ENCODE data around the gene CADM1. TPM values are rescaled to one million over a fixed set of nuclear protein-coding genes. Genes with fewer than 3 reads are reported as not detected.

Gene CADM1
- total RNA-seq, 2 donors from 2014 or later = 0.61 to 1.3 TPM

GRCh38 chr11:115155320-115155719 is 348.9 kb downstream of the CADM1 start:
- Mint-ChIP-seq H3K27ac (no peak overlapping the region), H3K4me1 (no peaks in the 10 kb centered on the region), H3K9me3 (peaks cover 6% of the 10 kb centered on the region), H3K36me3 (ENCODE audit: low read depth) (no peaks in the 10 kb centered on the region), H3K4me3 (no peak overlapping the region), H3K27me3 (peaks cover 7% of the 10 kb centered on the region)
- no peak for ATAC-seq (replicated peaks)

GRCh38 chr11:115154355-115154736 is 349.9 kb downstream of the CADM1 start:
- H3K27ac Mint-ChIP-seq = no peak overlapping the region
- ATAC-seq (replicated peaks) = no peak
- no peak overlapping the region for H3K4me3 Mint-ChIP-seq
- H3K4me1 Mint-ChIP-seq = no peaks in the 10 kb centered on the region
- H3K9me3 Mint-ChIP-seq = peaks cover 6% of the 10 kb centered on the region
- H3K27me3 Mint-ChIP-seq = peaks cover 7% of the 10 kb centered on the region
- no peaks in the 10 kb centered on the region for H3K36me3 Mint-ChIP-seq (ENCODE audit: low read depth)

- H3K4me1 Mint-ChIP-seq = no peaks in the 10 kb centered on the region
- no peak for ATAC-seq (replicated peaks)
- no peaks in the 10 kb centered on the region for H3K36me3 Mint-ChIP-seq (ENCODE audit: low read depth)
- peaks cover 4% of the 10 kb centered on the region for H3K27me3 Mint-ChIP-seq
- no peak overlapping the region for H3K27ac Mint-ChIP-seq
- no peak overlapping the region for H3K4me3 Mint-ChIP-seq
- peaks cover 6% of the 10 kb centered on the region for H3K9me3 Mint-ChIP-seq
Observed at GRCh38 chr11:115153731-115154354, 350.4 kb downstream of the CADM1 start.

- Mint-ChIP-seq H3K27me3 (no peaks in the 10 kb centered on the region), H3K9me3 (peaks cover 6% of the 10 kb centered on the region), H3K36me3 (ENCODE audit: low read depth) (no peaks in the 10 kb centered on the region), H3K4me1 (no peaks in the 10 kb centered on the region), H3K4me3 (no peak overlapping the region), H3K27ac (no peak overlapping the region)
- no peak for ATAC-seq (replicated peaks)
Observed at GRCh38 chr11:115153135-115153534, 351.1 kb downstream of the CADM1 start.

- peaks cover 5% of the 10 kb centered on the region for H3K27me3 Mint-ChIP-seq
Observed at GRCh38 chr11:115151010-115151409, 353.2 kb downstream of the CADM1 start.

GRCh38 chr11:115148691-115149090 is 355.5 kb downstream of the CADM1 start:
- Mint-ChIP-seq H3K36me3 (ENCODE audit: low read depth) (no peaks in the 10 kb centered on the region), H3K4me1 (peaks cover 6% of the 10 kb centered on the region), H3K27ac (no peak overlapping the region), H3K9me3 (peaks cover 10% of the 10 kb centered on the region), H3K27me3 (peaks cover 9% of the 10 kb centered on the region), H3K4me3 (no peak overlapping the region)
- no peak for ATAC-seq (replicated peaks)

More at GRCh38 chr11:115151010-115151409, 353.2 kb downstream of the CADM1 start:
- Mint-ChIP-seq H3K9me3 (peaks cover 10% of the 10 kb centered on the region), H3K4me1 (peaks cover 6% of the 10 kb centered on the region), H3K36me3 (ENCODE audit: low read depth) (no peaks in the 10 kb centered on the region), H3K4me3 (no peak overlapping the region), H3K27ac (no peak overlapping the region)
- ATAC-seq (replicated peaks) = no peak

- ATAC-seq (replicated peaks) = no peak
- H3K4me3 Mint-ChIP-seq = no peak overlapping the region
- H3K27ac Mint-ChIP-seq = no peak overlapping the region
Observed at GRCh38 chr11:115148101-115148500, 356.1 kb downstream of the CADM1 start.

GRCh38 chr11:115147243-115147807 is 356.9 kb downstream of the CADM1 start:
- Mint-ChIP-seq H3K9me3 (peaks cover 4% of the 10 kb centered on the region), H3K27ac (no peak overlapping the region), H3K4me1 (peaks cover 6% of the 10 kb centered on the region), H3K4me3 (no peak overlapping the region), H3K36me3 (ENCODE audit: low read depth) (no peaks in the 10 kb centered on the region), H3K27me3 (peaks cover 9% of the 10 kb centered on the region)
- no peak for ATAC-seq (replicated peaks)

More at GRCh38 chr11:115148101-115148500, 356.1 kb downstream of the CADM1 start:
- H3K9me3 Mint-ChIP-seq = peaks cover 8% of the 10 kb centered on the region
- H3K4me1 Mint-ChIP-seq = peaks cover 6% of the 10 kb centered on the region
- no peaks in the 10 kb centered on the region for H3K36me3 Mint-ChIP-seq (ENCODE audit: low read depth)
- H3K27me3 Mint-ChIP-seq = peaks cover 9% of the 10 kb centered on the region

- ATAC-seq (replicated peaks) = no peak
- Mint-ChIP-seq H3K4me1 (peaks cover 6% of the 10 kb centered on the region), H3K9me3 (peaks cover 4% of the 10 kb centered on the region), H3K4me3 (no peak overlapping the region), H3K27me3 (peaks cover 9% of the 10 kb centered on the region), H3K36me3 (ENCODE audit: low read depth) (no peaks in the 10 kb centered on the region), H3K27ac (no peak overlapping the region)
Observed at GRCh38 chr11:115146425-115146824, 357.8 kb downstream of the CADM1 start.

- Mint-ChIP-seq H3K4me1 (peaks cover 6% of the 10 kb centered on the region), H3K36me3 (ENCODE audit: low read depth) (no peaks in the 10 kb centered on the region), H3K27ac (no peak overlapping the region), H3K4me3 (no peak overlapping the region), H3K27me3 (peaks cover 14% of the 10 kb centered on the region), H3K9me3 (peaks cover 4% of the 10 kb centered on the region)
- ATAC-seq (replicated peaks) = no peak
Observed at GRCh38 chr11:115145324-115145723, 358.9 kb downstream of the CADM1 start.

GRCh38 chr11:115144914-115145313 is 359.3 kb downstream of the CADM1 start:
- Mint-ChIP-seq H3K4me3 (no peak overlapping the region), H3K27ac (no peak overlapping the region), H3K36me3 (ENCODE audit: low read depth) (no peaks in the 10 kb centered on the region), H3K9me3 (peaks cover 4% of the 10 kb centered on the region), H3K4me1 (peaks cover 6% of the 10 kb centered on the region), H3K27me3 (peaks cover 14% of the 10 kb centered on the region)
- no peak for ATAC-seq (replicated peaks)

GRCh38 chr11:115144014-115144413 is 360.2 kb downstream of the CADM1 start:
- no peak for ATAC-seq (replicated peaks)
- peaks cover 6% of the 10 kb centered on the region for H3K4me1 Mint-ChIP-seq
- H3K27me3 Mint-ChIP-seq = peaks cover 20% of the 10 kb centered on the region
- no peaks in the 10 kb centered on the region for H3K36me3 Mint-ChIP-seq (ENCODE audit: low read depth)
- no peak overlapping the region for H3K27ac Mint-ChIP-seq
- H3K4me3 Mint-ChIP-seq = no peak overlapping the region
- H3K9me3 Mint-ChIP-seq = peaks cover 8% of the 10 kb centered on the region

- H3K27me3 Mint-ChIP-seq = peaks cover 15% of the 10 kb centered on the region
- ATAC-seq (replicated peaks) = no peak
Observed at GRCh38 chr11:115141231-115142114, 362.7 kb downstream of the CADM1 start.

GRCh38 chr11:115135936-115136335 is 368.3 kb downstream of the CADM1 start:
- no peak for ATAC-seq (replicated peaks)
- no peak overlapping the region for H3K4me3 Mint-ChIP-seq
- no peaks in the 10 kb centered on the region for H3K36me3 Mint-ChIP-seq (ENCODE audit: low read depth)
- no peaks in the 10 kb centered on the region for H3K4me1 Mint-ChIP-seq
- no peak overlapping the region for H3K27ac Mint-ChIP-seq
- peaks cover 4% of the 10 kb centered on the region for H3K9me3 Mint-ChIP-seq
- peaks cover 20% of the 10 kb centered on the region for H3K27me3 Mint-ChIP-seq

More at GRCh38 chr11:115141231-115142114, 362.7 kb downstream of the CADM1 start:
- H3K9me3 Mint-ChIP-seq = peaks cover 4% of the 10 kb centered on the region
- no peak overlapping the region for H3K27ac Mint-ChIP-seq
- H3K4me3 Mint-ChIP-seq = no peak overlapping the region
- H3K36me3 Mint-ChIP-seq (ENCODE audit: low read depth) = no peaks in the 10 kb centered on the region
- peaks cover under 1% of the 10 kb centered on the region for H3K4me1 Mint-ChIP-seq

- ATAC-seq (replicated peaks) = no peak
- no peaks in the 10 kb centered on the region for H3K36me3 Mint-ChIP-seq (ENCODE audit: low read depth)
- no peak overlapping the region for H3K4me3 Mint-ChIP-seq
- H3K9me3 Mint-ChIP-seq = peaks cover 4% of the 10 kb centered on the region
- H3K4me1 Mint-ChIP-seq = no peaks in the 10 kb centered on the region
- peaks cover 19% of the 10 kb centered on the region for H3K27me3 Mint-ChIP-seq
- no peak overlapping the region for H3K27ac Mint-ChIP-seq
Observed at GRCh38 chr11:115134926-115135325, 369.3 kb downstream of the CADM1 start.
